CD14-positive monocyte (primary cell): ENCODE results near the gene RAB31. TPM values are rescaled to one million over a fixed set of nuclear protein-coding genes. Genes with fewer than 3 reads are reported as not detected.

Experiments used
- DNase-seq, 3 donors: peaks; one replicate each; pipeline ENCODE4 v3.0.0-alpha.2; 2011 to 2022
- H2AFZ ChIP-seq: 2 replicates; pipeline ENCODE4 v1.6.0; 2012; ENCODE audit warnings: mild to moderate bottlenecking, low read depth, low read length, inconsistent platforms; ENCODE audit not compliant: insufficient read depth, poor library complexity, severe bottlenecking
- H3K27ac ChIP-seq, 2 donors: 1 replicate in 1 of 2; 2 replicates in 1 of 2; pipeline ENCODE4 v1.5.1; 2012 to 2013; ENCODE audit warnings: low read length in 2 of 2, control low read depth in 1 of 2, inconsistent platforms in 1 of 2, low read depth in 1 of 2, mild to moderate bottlenecking in 1 of 2
- H3K27me3 ChIP-seq, 2 donors: one replicate each; pipeline versions ENCODE4 v1.6.0 to v1.6.1; 2011 to 2013; ENCODE audit warnings: low read length in 2 of 2; ENCODE audit not compliant: control insufficient read depth in 2 of 2, insufficient read depth in 2 of 2
- H3K36me3 ChIP-seq, 2 donors: replicated peaks in 1 of 2; 1 replicate in 1 of 2; 2 replicates in 1 of 2; pipeline versions ENCODE4 v1.5.1 to v1.6.1; 2012 to 2013; ENCODE audit warnings: low read length in 2 of 2, control low read depth in 1 of 2, inconsistent platforms in 1 of 2, mild to moderate bottlenecking in 1 of 2; ENCODE audit not compliant: insufficient read depth in 2 of 2, control insufficient read depth in 1 of 2
- H3K4me1 ChIP-seq, 2 donors: 1 replicate in 1 of 2; 2 replicates in 1 of 2; pipeline versions ENCODE4 v1.5.1 to v1.6.1; 2012 to 2013; ENCODE audit warnings: low read length in 2 of 2, control low read depth in 1 of 2, inconsistent platforms in 1 of 2, mild to moderate bottlenecking in 1 of 2, moderate library complexity in 1 of 2; ENCODE audit not compliant: insufficient read depth in 2 of 2, control insufficient read depth in 1 of 2
- H3K4me2 ChIP-seq: replicated peaks from 2 replicates; pipeline ENCODE3; 2012; ENCODE audit warnings: low read length, moderate library complexity, mild to moderate bottlenecking; ENCODE audit not compliant: poor library complexity, severe bottlenecking; ENCODE audit errors: extremely low read depth
- H3K4me3 ChIP-seq, 3 experiments: fragments of 200-600 bp in 1 of 3; sonication (generic) in 1 of 3; replicated peaks in 1 of 3; 1 replicate in 2 of 3; 2 replicates in 1 of 3; pipeline ENCODE4 v1.5.1; 2011 to 2013; ENCODE audit warnings: low read length in 3 of 3, mild to moderate bottlenecking in 3 of 3, control low read depth in 2 of 3, low read depth in 2 of 3, inconsistent platforms in 1 of 3, moderate library complexity in 1 of 3
- H3K79me2 ChIP-seq: 2 replicates; pipeline ENCODE4 v1.6.0; 2012; ENCODE audit warnings: mild to moderate bottlenecking, control low read depth, inconsistent platforms, low read length, moderate library complexity; ENCODE audit not compliant: insufficient read depth
- H3K9ac ChIP-seq: 2 replicates; pipeline ENCODE4 v1.6.0; 2017; ENCODE audit warnings: low read length, mild to moderate bottlenecking; ENCODE audit not compliant: insufficient read depth, poor library complexity, severe bottlenecking
- H3K9me3 ChIP-seq, 2 donors: replicated peaks in 1 of 2; 1 replicate in 1 of 2; 2 replicates in 1 of 2; pipeline versions ENCODE4 v1.5.1 to v1.6.1; 2012 to 2013; ENCODE audit warnings: low read length in 2 of 2, control low read depth in 1 of 2; ENCODE audit not compliant: control insufficient read depth in 1 of 2, insufficient read depth in 1 of 2
- H4K20me1 ChIP-seq: 2 replicates; pipeline ENCODE4 v1.6.0; 2012; ENCODE audit warnings: mild to moderate bottlenecking, low read length, control low read depth, moderate library complexity; ENCODE audit not compliant: insufficient read depth
- H3K27ac Mint-ChIP-seq, 7 donors: one replicate each; pipeline ENCODE4 v1.8.0; 2020; ENCODE audit warnings: mild to moderate bottlenecking in 7 of 7, mixed read lengths in 7 of 7, moderate library complexity in 6 of 7, inconsistent platforms in 2 of 7
- H3K27me3 Mint-ChIP-seq, 3 donors: one replicate each; pipeline ENCODE4 v1.8.0; 2021 to 2022; ENCODE audit warnings: low read depth in 3 of 3, mild to moderate bottlenecking in 3 of 3, mixed read lengths in 3 of 3, moderate library complexity in 3 of 3, inconsistent platforms in 1 of 3
- H3K36me3 Mint-ChIP-seq, 2 donors: one replicate each; pipeline ENCODE4 v1.8.0; 2020; ENCODE audit warnings: mixed read lengths in 2 of 2, inconsistent platforms in 1 of 2, mild to moderate bottlenecking in 1 of 2
- H3K4me1 Mint-ChIP-seq: one replicate; pipeline ENCODE4 v1.8.0; 2020; ENCODE audit warnings: mild to moderate bottlenecking, mixed read lengths
- H3K4me3 Mint-ChIP-seq, 2 donors: one replicate each; pipeline ENCODE4 v1.8.0; 2020; ENCODE audit warnings: mild to moderate bottlenecking in 2 of 2, mixed read lengths in 2 of 2, moderate library complexity in 1 of 2
- H3K9me3 Mint-ChIP-seq, 7 donors: one replicate each; pipeline ENCODE4 v1.8.0; 2020 to 2022; ENCODE audit warnings: mixed read lengths in 7 of 7, mild to moderate bottlenecking in 6 of 7, moderate library complexity in 6 of 7, inconsistent platforms in 2 of 7
- CTCF ChIP-seq: fragments of 200-600 bp; IDR thresholded peaks from one replicate; pipeline ENCODE4 v1.8.0; 2022; ENCODE audit warnings: antibody characterized with exemption, mild to moderate bottlenecking
- WGBS: methylation state at CpG from one replicate; pipeline ENCODE4 v1.1.5; 2013; ENCODE audit warnings: missing lambda C conversion rate; ENCODE audit not compliant: insufficient coverage; 5-methylcytosine and 5-hydroxymethylcytosine counted together
- intact Hi-C, 2 donors: fragments of 100-400 bp; cut with micrococcal nuclease; formaldehyde crosslinking; loops; one replicate each; pipeline versions ENCODE4 v1.15.0 to v1.15.1; 2023
- polyA plus RNA-seq, 3 donors: library from polyadenylated mRNA; depleted of rRNA in 1 of 3; unstranded in 2 of 3; stranded (reverse) in 1 of 3; fragments of 300-500 nt in 2 of 3; fragments of >200 nt in 1 of 3; fragmentation: Illumina TruSeq in 2 of 3; gene quantifications; 1 replicate in 2 of 3; 2 replicates in 1 of 3; pipeline ENCODE4 v1.2.3, GENCODE V29; 2012 to 2021

RAB31 gene
- polyA plus RNA-seq, 3 donors: 106 to 367 (median 348) TPM

- peaks cover 0 to 3% (median 0%) of the 10 kb centered on the region in 3 donors for H3K27me3 Mint-ChIP-seq
- Histone ChIP-seq H2AFZ (no peak overlapping the region), H3K4me1 (peaks cover 50 to 68% of the 10 kb centered on the region in 2 donors), H3K9me3 (no peaks in the 10 kb centered on the region), H3K9ac (no peak overlapping the region), H3K4me2 (peak overlapping the region; percentile 13), H3K4me3 (peak overlapping the region in 1 of 3 experiments; percentile 14), H3K36me3 (peaks cover 19 to 28% of the 10 kb centered on the region in 2 donors), H3K27ac (peak overlapping the region; percentile 79 to 86), H3K27me3 (no peaks in the 10 kb centered on the region), H3K79me2 (peaks cover 86% of the 10 kb centered on the region), H4K20me1 (no peaks in the 10 kb centered on the region)
- DNase-seq: peak; percentile 80 to 91 (median 84)
- peaks cover 64% of the 10 kb centered on the region for H3K4me1 Mint-ChIP-seq
- no peak for TF ChIP-seq CTCF
- no peaks in the 10 kb centered on the region for H3K9me3 Mint-ChIP-seq
- peak overlapping the region; percentile 89 to 96 (median 92) for H3K27ac Mint-ChIP-seq
- intact Hi-C loops: loop anchor here (5.0 kb wide), 2 partner anchors 40 to 70 kb away; no protein-coding TSS in a partner anchor
- WGBS: 60% methylated on average over 6 of the region's 11 CpGs
- peaks cover 26 to 47% of the 10 kb centered on the region in 2 donors for H3K36me3 Mint-ChIP-seq
- H3K4me3 Mint-ChIP-seq: no peak overlapping the region
These were observed 74.2 kb downstream of the RAB31 start for GRCh38 chr18:9782073-9782857.

- H3K9ac ChIP-seq: no peak overlapping the region
- no peaks in the 10 kb centered on the region for H3K9me3 Mint-ChIP-seq
- H3K4me1 ChIP-seq: peaks cover 18 to 27% of the 10 kb centered on the region in 2 donors
- H3K4me3 Mint-ChIP-seq: no peak overlapping the region
- 100% methylated on average over 1 of the region's 3 CpGs for WGBS
- H3K27me3 Mint-ChIP-seq: no peaks in the 10 kb centered on the region
- H3K27me3 ChIP-seq: no peaks in the 10 kb centered on the region
- no peaks in the 10 kb centered on the region for H3K9me3 ChIP-seq
- DNase-seq: no peak
- peak overlapping the region in 4 of 7 donors; percentile 44 to 79 (median 66) for H3K27ac Mint-ChIP-seq
- H2AFZ ChIP-seq: no peak overlapping the region
- H3K79me2 ChIP-seq: peaks cover 80% of the 10 kb centered on the region
- intact Hi-C loops: no loop called here
- peaks cover 35 to 40% of the 10 kb centered on the region in 2 donors for H3K36me3 Mint-ChIP-seq
- no peak overlapping the region for H3K4me2 ChIP-seq
- no peak overlapping the region for H3K4me3 ChIP-seq
- no peak for TF ChIP-seq CTCF
- H4K20me1 ChIP-seq: peaks cover 6% of the 10 kb centered on the region
- peaks cover 19 to 32% of the 10 kb centered on the region in 2 donors for H3K36me3 ChIP-seq
- H3K4me1 Mint-ChIP-seq: peaks cover 44% of the 10 kb centered on the region
- H3K27ac ChIP-seq: peak overlapping the region in 1 of 2 donors; percentile 18
These were observed 78.5 kb downstream of the RAB31 start for GRCh38 chr18:9786631-9787030.
